Raji (cell line): Measurements from ENCODE around the gene GPR3.

ENCODE experiments used
- POLR2A ChIP-seq: IDR thresholded peaks from 2 replicates; pipeline ENCODE4 v1.6.1; 2011; ENCODE audit warnings: low read depth, low read length, control low read depth; ENCODE audit not compliant: insufficient read depth

GPR3 gene

DNA sequence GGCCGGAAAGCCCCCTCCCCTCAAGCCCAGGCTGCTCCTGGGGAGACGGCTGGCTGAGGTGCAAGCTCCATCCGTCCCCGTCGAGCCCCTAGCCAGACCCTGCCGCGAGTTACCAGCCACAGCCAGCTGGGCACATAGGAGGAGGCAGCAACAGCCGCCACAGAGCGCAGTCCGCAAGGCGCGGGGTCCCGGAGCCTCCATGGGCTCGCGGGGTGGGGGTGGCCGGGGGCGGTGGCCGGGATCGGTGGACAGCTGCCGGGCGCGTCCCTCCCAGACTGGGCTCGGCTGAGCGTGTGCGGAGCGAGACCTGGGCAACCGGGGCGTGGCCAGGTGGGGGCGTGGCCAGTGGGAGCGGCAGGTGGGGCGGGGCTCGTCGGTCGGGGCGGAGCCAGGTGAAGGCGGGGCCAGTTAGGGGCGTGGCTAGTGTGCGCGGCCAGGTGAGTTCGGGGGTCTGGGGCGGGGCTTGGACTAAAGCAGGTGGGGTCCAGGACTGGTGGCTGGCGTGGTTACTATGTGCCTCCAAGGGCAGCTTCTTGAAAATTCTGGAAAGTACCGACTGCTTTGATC, 9.3 kb upstream of the GPR3 start, which contains the start of gene CD164L2:
TSS of gene CD164L2 (minus strand) at position 295 of the 567 bp plus-strand sequence. CDS start at position 201, 94 bp downstream.
- no peak for TF ChIP-seq POLR2A

DNA sequence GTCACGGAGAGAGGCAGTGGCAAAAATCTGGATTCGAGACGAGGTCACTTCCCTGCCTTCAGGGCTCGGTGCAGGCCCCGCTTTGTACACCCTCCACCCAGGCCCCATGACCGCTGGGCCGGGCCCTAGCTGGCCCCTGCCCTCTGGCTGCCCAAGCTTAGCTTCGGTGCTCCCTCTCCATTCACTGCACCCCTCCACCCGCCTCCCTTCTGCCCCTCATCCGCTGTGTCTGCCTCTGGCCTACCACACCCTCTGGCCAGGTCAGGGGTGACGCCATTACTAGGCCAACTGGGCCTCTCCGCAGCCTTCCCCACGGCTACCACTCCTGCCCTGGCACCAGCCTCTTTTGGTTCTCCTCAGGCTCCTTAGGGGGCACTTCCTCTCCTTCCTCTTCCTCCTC, 8.8 kb upstream of the GPR3 start:
- TF ChIP-seq POLR2A: no peak

DNA sequence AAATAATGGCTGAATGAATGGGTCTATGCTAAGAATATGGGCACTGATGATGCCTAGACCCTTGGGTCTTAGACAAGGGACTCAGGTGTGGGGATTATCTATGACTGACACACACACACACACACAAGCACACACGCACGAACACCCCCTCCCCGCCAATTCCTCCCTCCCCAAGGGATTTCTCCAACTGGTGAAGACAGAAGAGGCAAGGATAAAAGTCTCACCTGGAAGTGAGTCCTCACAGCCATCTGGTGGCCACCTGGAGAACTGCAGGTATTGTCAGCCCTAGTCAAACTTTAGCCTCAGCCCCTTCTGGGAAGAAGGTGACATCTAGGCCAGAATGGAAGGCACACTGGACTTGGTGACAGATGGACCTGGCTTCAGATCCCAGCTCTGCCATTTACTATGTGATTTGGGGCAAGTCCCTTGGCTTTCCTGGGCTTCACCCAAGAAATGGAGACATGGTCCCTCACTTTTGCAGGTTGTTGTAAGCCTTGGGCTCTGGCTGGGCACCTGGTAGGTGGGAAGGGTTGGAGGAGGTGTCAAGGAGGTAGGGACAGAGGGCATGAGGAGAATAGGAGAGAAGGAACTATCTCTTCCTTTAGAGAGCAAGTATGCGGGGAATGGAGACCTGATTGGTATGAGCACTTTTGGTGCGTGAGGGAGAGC, 4.0 kb upstream of the GPR3 start:
- TF ChIP-seq POLR2A: no peak

DNA sequence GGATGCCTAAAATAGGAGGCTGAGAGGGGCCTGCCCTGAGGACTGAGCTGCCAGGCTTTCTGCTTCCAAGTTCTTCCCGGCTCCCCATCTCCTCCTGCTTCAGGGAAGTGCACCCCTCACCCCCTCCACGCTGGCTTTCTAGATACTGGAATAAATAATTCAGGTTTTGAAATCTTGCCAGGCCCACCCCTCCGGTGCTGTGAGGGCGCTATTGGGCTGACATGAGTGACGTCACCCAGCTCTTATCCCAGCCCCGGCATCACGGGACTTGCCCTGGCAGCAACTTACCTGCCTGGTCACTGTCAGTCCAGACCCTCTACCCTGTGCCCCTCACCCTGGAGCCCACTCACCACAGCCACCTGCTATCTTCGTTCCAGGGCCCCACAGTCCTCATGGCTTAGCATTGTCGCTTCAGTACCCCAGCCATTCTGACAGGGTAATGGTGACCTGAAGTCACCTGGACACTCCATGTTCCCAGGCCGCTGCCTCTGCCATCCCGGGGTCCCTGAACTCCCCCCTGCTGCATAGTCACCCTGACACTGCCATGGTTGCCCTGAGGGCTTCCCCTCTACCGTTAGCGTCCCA, 819 bp upstream of the GPR3 start:
- no peak for TF ChIP-seq POLR2A

DNA sequence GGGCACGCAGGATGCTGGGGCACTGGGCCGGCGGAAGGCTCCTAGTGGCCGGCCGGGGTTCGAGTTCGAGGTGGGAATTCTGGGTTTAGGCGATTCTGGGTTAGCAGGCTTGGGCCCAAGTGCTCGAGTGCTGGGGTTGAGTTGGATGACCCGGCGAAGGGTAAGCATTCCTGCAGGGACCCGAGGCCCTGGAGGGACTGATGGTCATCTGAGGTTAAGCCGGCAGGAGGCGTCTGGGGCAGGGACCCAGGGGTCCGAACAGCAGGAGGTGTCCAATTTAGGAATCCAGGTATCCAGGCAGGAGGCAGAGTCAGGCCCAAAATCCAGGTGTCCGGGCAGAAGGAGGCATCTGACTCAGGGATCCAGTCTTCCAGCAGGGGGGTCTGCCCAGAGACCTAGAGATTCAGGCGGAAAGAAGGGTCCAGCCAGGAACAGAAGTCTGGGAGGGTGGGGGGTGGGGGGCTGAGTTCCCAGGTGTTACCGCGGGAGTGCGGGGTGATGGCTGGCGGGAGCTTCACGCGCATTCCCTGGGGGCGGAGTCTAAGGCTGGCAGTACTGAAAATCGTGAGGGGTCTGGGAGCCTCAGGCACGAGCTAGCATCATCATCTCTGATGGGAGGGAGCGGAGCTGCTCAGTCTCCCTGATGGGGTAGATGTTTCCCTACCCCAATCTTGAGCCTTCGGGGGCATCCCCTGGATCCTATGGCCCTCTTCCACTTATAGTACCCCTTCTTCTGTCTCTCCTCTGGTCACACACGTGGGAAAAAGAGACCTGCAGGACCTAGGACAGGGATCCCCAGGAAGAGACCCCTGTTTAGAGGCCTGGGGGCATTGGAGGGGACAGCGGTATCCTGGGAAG, 585 bp downstream of the GPR3 start:
- no peak for TF ChIP-seq POLR2A

GRCh38 chr1:27393641-27394281, 1.3 kb downstream of the GPR3 start:
- no peak for TF ChIP-seq POLR2A

DNA sequence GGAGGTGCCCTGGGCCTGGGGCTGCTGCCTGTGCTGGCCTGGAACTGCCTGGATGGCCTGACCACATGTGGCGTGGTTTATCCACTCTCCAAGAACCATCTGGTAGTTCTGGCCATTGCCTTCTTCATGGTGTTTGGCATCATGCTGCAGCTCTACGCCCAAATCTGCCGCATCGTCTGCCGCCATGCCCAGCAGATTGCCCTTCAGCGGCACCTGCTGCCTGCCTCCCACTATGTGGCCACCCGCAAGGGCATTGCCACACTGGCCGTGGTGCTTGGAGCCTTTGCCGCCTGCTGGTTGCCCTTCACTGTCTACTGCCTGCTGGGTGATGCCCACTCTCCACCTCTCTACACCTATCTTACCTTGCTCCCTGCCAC, 1.8 kb downstream of the GPR3 start:
- TF ChIP-seq POLR2A: no peak

GRCh38 chr1:27394925-27395324, 2.5 kb downstream of the GPR3 start:
- no peak for TF ChIP-seq POLR2A

DNA sequence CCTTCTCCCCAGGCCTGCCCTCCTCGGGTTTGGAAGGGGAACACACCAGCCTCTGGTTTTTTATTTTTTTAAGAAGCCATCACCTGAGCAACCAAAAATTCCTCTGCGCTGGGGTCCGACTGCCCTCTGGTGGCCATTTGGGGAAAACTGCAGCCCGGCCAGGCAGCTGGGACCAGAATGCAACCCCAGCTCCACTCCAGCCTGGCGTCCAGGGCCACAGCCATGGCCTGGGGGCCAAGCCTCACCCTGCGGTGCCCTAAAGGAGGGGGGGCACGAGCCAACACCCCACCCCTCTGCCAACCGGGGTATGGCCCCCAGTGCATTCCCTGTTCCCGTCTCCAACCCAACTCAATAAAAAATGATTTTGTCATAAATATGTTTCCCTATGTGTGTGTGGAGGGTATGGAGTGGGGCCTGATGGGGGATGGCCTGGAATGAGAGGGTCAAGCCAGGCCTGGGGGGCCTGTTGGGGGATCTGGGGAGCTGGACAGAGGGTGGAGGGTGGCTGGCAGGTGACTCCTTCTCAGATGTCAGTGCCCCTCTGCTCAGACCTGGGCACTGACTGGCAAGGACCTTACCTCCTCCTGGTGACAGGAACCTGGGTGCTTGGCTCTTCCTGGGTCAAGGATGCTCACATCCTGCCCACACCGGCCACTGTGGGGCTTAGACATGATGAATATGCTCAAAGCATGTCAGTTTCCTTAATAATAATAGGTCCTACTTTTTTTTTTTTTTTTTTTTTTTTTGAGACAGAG, 3.2 kb downstream of the GPR3 start:
- no peak for TF ChIP-seq POLR2A

- no peak for TF ChIP-seq POLR2A
Measured at GRCh38 chr1:27397110-27397509, 4.7 kb downstream of the GPR3 start.

GRCh38 chr1:27397749-27398148, 5.3 kb downstream of the GPR3 start:
- TF ChIP-seq POLR2A: no peak

DNA sequence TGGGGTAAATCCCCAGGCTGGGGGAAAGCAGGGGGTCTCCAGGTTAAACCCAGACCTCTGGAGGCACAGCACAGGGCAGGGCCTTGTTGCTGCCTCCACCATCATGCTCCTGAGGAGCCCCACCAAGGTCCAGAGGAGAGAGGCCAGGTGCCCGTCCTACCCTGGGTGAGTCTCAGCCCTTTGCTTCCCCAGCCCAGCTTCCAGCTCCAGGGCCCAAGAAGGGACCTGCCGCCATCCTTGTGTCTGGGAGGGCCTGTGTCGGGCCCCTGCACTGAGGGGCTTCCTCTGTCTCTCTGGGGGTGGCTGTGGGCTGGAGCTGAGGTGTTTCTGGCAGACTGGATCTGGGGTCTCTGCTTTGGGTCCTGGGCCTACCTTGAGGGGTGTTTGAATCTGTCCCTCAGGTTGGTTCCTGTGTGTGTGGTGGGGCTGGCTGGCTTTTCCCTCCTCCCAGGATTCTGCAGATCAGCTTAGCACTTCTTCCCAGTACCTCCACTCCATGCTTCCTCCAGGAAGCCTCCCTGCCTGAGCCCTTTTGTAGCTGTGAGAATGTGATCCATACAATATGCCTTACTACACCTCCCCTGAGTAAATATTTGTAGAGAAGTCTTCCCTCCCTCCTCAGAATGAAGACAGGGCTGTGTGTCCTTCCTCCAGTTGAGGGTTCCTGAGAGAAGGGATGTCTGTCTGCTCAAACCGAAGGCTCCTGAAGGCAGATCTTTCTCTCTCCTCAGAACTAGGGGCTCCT, 6.2 kb downstream of the GPR3 start:
- no peak for TF ChIP-seq POLR2A

GRCh38 chr1:27399251-27400025, 7.0 kb downstream of the GPR3 start:
- no peak for TF ChIP-seq POLR2A
